Measurements from ENCODE around the gene ESRRA.

The ESRRA gene

GRCh38 chr11:64291752-64292459 lies 13.4 kb upstream of the ESRRA start:
- in situ Hi-C loops (cut with MboI; ENCODE audit: low pct_unique_long_range_greater_than_20kb, low sequenced_read_pairs, unreplicated experiment): no loop called here
- DNase-seq (ENCODE audit: low spot score): no peak
- TF ChIP-seq, protein P1, sequence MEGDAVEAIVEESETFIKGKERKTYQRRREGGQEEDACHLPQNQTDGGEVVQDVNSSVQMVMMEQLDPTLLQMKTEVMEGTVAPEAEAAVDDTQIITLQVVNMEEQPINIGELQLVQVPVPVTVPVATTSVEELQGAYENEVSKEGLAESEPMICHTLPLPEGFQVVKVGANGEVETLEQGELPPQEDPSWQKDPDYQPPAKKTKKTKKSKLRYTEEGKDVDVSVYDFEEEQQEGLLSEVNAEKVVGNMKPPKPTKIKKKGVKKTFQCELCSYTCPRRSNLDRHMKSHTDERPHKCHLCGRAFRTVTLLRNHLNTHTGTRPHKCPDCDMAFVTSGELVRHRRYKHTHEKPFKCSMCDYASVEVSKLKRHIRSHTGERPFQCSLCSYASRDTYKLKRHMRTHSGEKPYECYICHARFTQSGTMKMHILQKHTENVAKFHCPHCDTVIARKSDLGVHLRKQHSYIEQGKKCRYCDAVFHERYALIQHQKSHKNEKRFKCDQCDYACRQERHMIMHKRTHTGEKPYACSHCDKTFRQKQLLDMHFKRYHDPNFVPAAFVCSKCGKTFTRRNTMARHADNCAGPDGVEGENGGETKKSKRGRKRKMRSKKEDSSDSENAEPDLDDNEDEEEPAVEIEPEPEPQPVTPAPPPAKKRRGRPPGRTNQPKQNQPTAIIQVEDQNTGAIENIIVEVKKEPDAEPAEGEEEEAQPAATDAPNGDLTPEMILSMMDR (IDR thresholded peaks at IDR 0.05; ENCODE audit: extremely low read depth, insufficient read depth, missing control alignments): no peak

- TF ChIP-seq, protein P1 (IDR thresholded peaks at IDR 0.05; ENCODE audit: extremely low read depth, insufficient read depth, missing control alignments): no peak
- in situ Hi-C loops (cut with MboI; ENCODE audit: low pct_unique_long_range_greater_than_20kb, low sequenced_read_pairs, unreplicated experiment): no loop called here
- no peak for DNase-seq (ENCODE audit: low spot score)
These were observed 12.7 kb upstream of the ESRRA start for GRCh38 chr11:64292460-64293254.

GRCh38 chr11:64294774-64295173 lies 10.6 kb upstream of the ESRRA start:
- in situ Hi-C loops (cut with MboI; ENCODE audit: low pct_unique_long_range_greater_than_20kb, low sequenced_read_pairs, unreplicated experiment): no loop called here
- DNase-seq (ENCODE audit: low spot score): no peak
- TF ChIP-seq, protein P1 (IDR thresholded peaks at IDR 0.05; ENCODE audit: extremely low read depth, insufficient read depth, missing control alignments): no peak

- no peak for DNase-seq (ENCODE audit: low spot score)
- in situ Hi-C loops (cut with MboI; ENCODE audit: low pct_unique_long_range_greater_than_20kb, low sequenced_read_pairs, unreplicated experiment): no loop called here
- TF ChIP-seq, protein P1 (IDR thresholded peaks at IDR 0.05; ENCODE audit: extremely low read depth, insufficient read depth, missing control alignments): no peak
These were observed 9.6 kb upstream of the ESRRA start for GRCh38 chr11:64295760-64296159.

DNA sequence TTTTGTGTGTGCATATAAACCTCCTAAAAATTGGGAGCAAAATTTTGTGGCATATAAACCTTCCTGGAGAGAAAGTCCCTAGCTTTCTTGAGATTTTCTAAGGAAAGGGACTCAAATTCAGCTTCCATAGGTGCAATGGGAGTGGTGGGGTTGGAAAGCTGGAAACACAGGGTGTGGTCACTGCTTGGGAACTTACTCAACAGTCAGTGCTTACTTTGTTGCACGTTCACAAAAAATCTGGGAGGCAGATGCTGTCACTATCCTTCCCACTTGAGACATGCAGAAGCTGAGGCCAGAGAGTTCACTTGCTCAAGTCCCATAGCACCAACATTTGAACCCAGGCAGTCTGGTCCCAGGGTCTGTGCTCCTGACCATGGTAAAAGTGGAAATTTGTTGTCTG lies 9.1 kb upstream of the ESRRA start:
- in situ Hi-C loops (cut with MboI; ENCODE audit: low pct_unique_long_range_greater_than_20kb, low sequenced_read_pairs, unreplicated experiment): no loop called here
- no peak for DNase-seq (ENCODE audit: low spot score)
- TF ChIP-seq, protein P1 (IDR thresholded peaks at IDR 0.05; ENCODE audit: extremely low read depth, insufficient read depth, missing control alignments): no peak

DNA sequence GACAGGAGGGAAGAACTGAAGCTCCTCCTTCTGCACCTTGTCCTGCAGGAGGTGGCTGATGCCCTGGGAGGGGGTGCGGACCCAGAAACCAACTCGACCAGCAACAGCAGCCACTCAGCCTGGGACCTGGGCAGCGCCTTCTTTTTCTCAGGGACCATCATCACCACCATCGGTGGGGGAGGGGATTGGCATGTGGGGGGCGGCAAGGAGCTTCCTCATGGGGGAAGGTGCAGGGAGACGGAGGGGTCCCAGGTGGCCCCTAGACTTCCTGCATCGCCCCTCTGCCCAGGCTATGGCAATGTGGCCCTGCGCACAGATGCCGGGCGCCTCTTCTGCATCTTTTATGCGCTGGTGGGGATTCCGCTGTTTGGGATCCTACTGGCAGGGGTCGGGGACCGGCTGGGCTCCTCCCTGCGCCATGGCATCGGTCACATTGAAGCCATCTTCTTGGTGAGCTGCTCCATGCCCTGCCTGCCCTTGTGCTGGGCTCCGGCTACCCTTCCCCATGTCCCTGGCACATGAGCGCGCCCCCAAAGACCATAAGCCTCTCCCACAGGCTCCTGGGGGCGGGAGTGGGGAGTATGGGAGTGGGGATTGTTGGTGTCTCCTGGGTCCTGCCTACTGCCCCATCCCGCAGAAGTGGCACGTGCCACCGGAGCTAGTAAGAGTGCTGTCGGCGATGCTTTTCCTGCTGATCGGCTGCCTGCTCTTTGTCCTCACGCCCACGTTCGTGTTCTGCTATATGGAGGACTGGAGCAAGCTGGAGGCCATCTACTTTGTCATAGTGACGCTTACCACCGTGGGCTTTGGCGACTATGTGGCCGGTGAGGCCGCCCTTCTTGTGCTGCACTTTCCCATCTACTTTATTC lies 8.3 kb upstream of the ESRRA start:
- in situ Hi-C loops (cut with MboI; ENCODE audit: low pct_unique_long_range_greater_than_20kb, low sequenced_read_pairs, unreplicated experiment): no loop called here
- no peak for DNase-seq (ENCODE audit: low spot score)
- TF ChIP-seq, protein P1 (IDR thresholded peaks at IDR 0.05; ENCODE audit: extremely low read depth, insufficient read depth, missing control alignments): no peak
